H1 (cell line): ENCODE results near the gene LIF. TPM values are rescaled to one million over a fixed set of nuclear protein-coding genes. Genes with fewer than 3 reads are reported as not detected.

ENCODE experiments used
- CTCF ChIA-PET: fragments of 300-600 bp; sonication (Branson Sonifier 250); formaldehyde crosslinking; loops from one replicate; lab custom pipeline; 2021; ENCODE audit not compliant: partially characterized antibody; lab: Charles Lee
- POLR2A ChIA-PET: fragments of 300-600 bp; sonication (Branson Sonifier 250); formaldehyde crosslinking; loops from one replicate; lab custom pipeline; 2021; ENCODE audit warnings: inconsistent platforms; ENCODE audit not compliant: partially characterized antibody; lab: Charles Lee
- DNase-seq, 2 experiments: peaks; one replicate each; pipeline versions ENCODE4 v3.0.0 to v3.0.0-alpha.2; 2010 to 2022; ENCODE audit warnings: low spot score in 2 of 2, low read depth in 1 of 2, mixed read lengths in 1 of 2
- FAIRE-seq: peaks from 2 replicates; lab custom pipeline; 2011; peaks lifted over from hg19 to GRCh38; lab: Jason Lieb, UNC
- H2AFZ ChIP-seq: 2 replicates; pipeline ENCODE4 v1.8.1; 2012; ENCODE audit warnings: low read length, inconsistent platforms
- H2AK5ac ChIP-seq: 2 replicates; pipeline ENCODE4 v1.6.1; 2013; ENCODE audit warnings: low read depth, low read length
- H2BK120ac ChIP-seq: replicated peaks from 2 replicates; pipeline ENCODE3; 2013; ENCODE audit warnings: low read depth, low read length, inconsistent platforms
- H2BK12ac ChIP-seq: 2 replicates; pipeline ENCODE4 v1.6.1; 2013; ENCODE audit warnings: low read depth, low read length
- H2BK15ac ChIP-seq: 2 replicates; pipeline ENCODE4 v1.6.1; 2013; ENCODE audit warnings: low read length
- H2BK20ac ChIP-seq: 2 replicates; pipeline ENCODE4 v1.6.1; 2013; ENCODE audit warnings: low read length
- H2BK5ac ChIP-seq: 2 replicates; pipeline ENCODE4 v1.6.1; 2013; ENCODE audit warnings: low read depth, low read length
- H3K14ac ChIP-seq: 2 replicates; pipeline ENCODE4 v1.6.1; 2013; ENCODE audit warnings: inconsistent platforms; ENCODE audit not compliant: insufficient read length
- H3K18ac ChIP-seq: 2 replicates; pipeline ENCODE4 v1.6.1; 2013; ENCODE audit warnings: low read length; ENCODE audit errors: extremely low read depth
- H3K23ac ChIP-seq: 2 replicates; pipeline ENCODE4 v1.6.1; 2013; ENCODE audit warnings: inconsistent platforms; ENCODE audit not compliant: insufficient read length
- H3K23me2 ChIP-seq: 2 replicates; pipeline ENCODE4 v1.6.1; 2013; ENCODE audit warnings: low read depth, low read length
- H3K27ac ChIP-seq: 2 replicates; pipeline ENCODE4 v1.6.1; 2011; ENCODE audit warnings: low read depth, low read length, inconsistent platforms
- H3K27me3 ChIP-seq, 4 experiments: replicated peaks in 1 of 4; 1 replicate in 1 of 4; 2 replicates in 3 of 4; pipeline versions ENCODE4 v1.6.1 to v1.8.1; 2011 to 2013; ENCODE audit warnings: low read length in 3 of 4, mild to moderate bottlenecking in 3 of 4, inconsistent platforms in 2 of 4, mixed read lengths in 2 of 4, moderate library complexity in 1 of 4; ENCODE audit not compliant: control insufficient read depth in 3 of 4, insufficient read depth in 3 of 4; ENCODE audit errors: extremely low read depth in 1 of 4
- H3K36me3 ChIP-seq, 4 experiments: 2 replicates each; pipeline versions ENCODE4 v1.6.1 to v1.8.1; 2011 to 2013; ENCODE audit warnings: mild to moderate bottlenecking in 4 of 4, low read length in 3 of 4, moderate library complexity in 2 of 4, control low read depth in 1 of 4, inconsistent platforms in 1 of 4; ENCODE audit not compliant: insufficient read depth in 4 of 4, control insufficient read depth in 2 of 4
- H3K4ac ChIP-seq: replicated peaks from 2 replicates; pipeline ENCODE3; 2013; ENCODE audit warnings: low read length, low read depth, mixed read lengths, inconsistent platforms; ENCODE audit not compliant: insufficient read length
- H3K4me1 ChIP-seq, 4 experiments: replicated peaks in 1 of 4; 1 replicate in 1 of 4; 2 replicates in 3 of 4; pipeline versions ENCODE4 v1.6.1 to v1.8.1; 2011 to 2013; ENCODE audit warnings: low read length in 3 of 4, inconsistent platforms in 2 of 4, mixed read lengths in 1 of 4; ENCODE audit not compliant: insufficient read depth in 4 of 4, control insufficient read depth in 3 of 4
- H3K4me2 ChIP-seq, 2 experiments: 2 replicates each; pipeline versions ENCODE4 v1.6.1 to v1.8.1; 2011 to 2013; ENCODE audit warnings: low read depth in 2 of 2, low read length in 2 of 2, control low read depth in 1 of 2, inconsistent platforms in 1 of 2, mild to moderate bottlenecking in 1 of 2; ENCODE audit not compliant: insufficient read depth in 1 of 2
- H3K4me3 ChIP-seq, 4 experiments: fragments of 200-600, 300-600 bp in 1 of 4; sonication (generic), shearing (Covaris generic), sonication (Bioruptor Twin) in 1 of 4; 2 replicates each; pipeline versions ENCODE4 v1.5.1 to v1.8.1; 2011 to 2016; ENCODE audit warnings: low read length in 4 of 4, low read depth in 3 of 4, control low read depth in 2 of 4, inconsistent platforms in 2 of 4, mild to moderate bottlenecking in 2 of 4, mixed read lengths in 1 of 4, moderate library complexity in 1 of 4; ENCODE audit not compliant: insufficient read depth in 2 of 4; ENCODE audit errors: extremely low read depth in 1 of 4
- H3K56ac ChIP-seq: replicated peaks from 2 replicates; pipeline ENCODE3; 2013; ENCODE audit warnings: low read depth, mild to moderate bottlenecking, mixed read lengths, low read length, inconsistent platforms; ENCODE audit not compliant: insufficient read length
- H3K79me1 ChIP-seq: 2 replicates; pipeline ENCODE4 v1.6.1; 2013; ENCODE audit warnings: low read depth, low read length, control low read depth
- H3K79me2 ChIP-seq, 2 experiments: 2 replicates each; pipeline versions ENCODE4 v1.6.1 to v1.8.1; 2012 to 2013; ENCODE audit warnings: low read length in 2 of 2, mild to moderate bottlenecking in 2 of 2, inconsistent platforms in 1 of 2; ENCODE audit not compliant: insufficient read depth in 2 of 2, control insufficient read depth in 1 of 2
- H3K9ac ChIP-seq, 4 experiments: replicated peaks in 1 of 4; 1 replicate in 1 of 4; 2 replicates in 3 of 4; pipeline versions ENCODE4 v1.6.1 to v1.8.1; 2011 to 2013; ENCODE audit warnings: low read depth in 3 of 4, low read length in 3 of 4, control low read depth in 2 of 4, mild to moderate bottlenecking in 2 of 4, moderate library complexity in 2 of 4, inconsistent platforms in 1 of 4; ENCODE audit errors: extremely low read depth in 1 of 4
- H3K9me3 ChIP-seq, 2 experiments: 2 replicates each; pipeline versions ENCODE4 v1.6.1 to v1.8.1; 2012 to 2013; ENCODE audit warnings: mild to moderate bottlenecking in 2 of 2, moderate library complexity in 2 of 2, control low read depth in 1 of 2, inconsistent platforms in 1 of 2, low read depth in 1 of 2, low read length in 1 of 2, mixed read lengths in 1 of 2; ENCODE audit not compliant: insufficient read depth in 2 of 2
- H4K20me1 ChIP-seq, 2 experiments: replicated peaks in 1 of 2; 2 replicates each; pipeline versions ENCODE3 to v1.8.1; 2011 to 2013; ENCODE audit warnings: inconsistent platforms in 2 of 2, low read length in 2 of 2, mild to moderate bottlenecking in 1 of 2; ENCODE audit not compliant: insufficient read depth in 2 of 2, control insufficient read depth in 1 of 2
- H4K5ac ChIP-seq: 2 replicates; pipeline ENCODE4 v1.6.1; 2013; ENCODE audit warnings: low read length, low read depth, mixed read lengths, inconsistent platforms; ENCODE audit not compliant: insufficient read length
- H4K8ac ChIP-seq: 2 replicates; pipeline ENCODE4 v1.8.0; 2013; ENCODE audit warnings: mild to moderate bottlenecking, moderate library complexity, low read length, inconsistent platforms; ENCODE audit not compliant: insufficient read depth; ENCODE audit errors: extremely low read depth
- H4K91ac ChIP-seq: replicated peaks from 2 replicates; pipeline ENCODE3; 2013; ENCODE audit warnings: low read length, mixed read lengths, inconsistent platforms; ENCODE audit not compliant: insufficient read length
- EGR1 ChIP-seq: IDR thresholded peaks from 2 replicates; pipeline ENCODE4 v1.6.1; 2011; ENCODE audit warnings: low read depth, low read length, borderline replicate concordance
- GABPA ChIP-seq: IDR thresholded peaks from 2 replicates; pipeline ENCODE4 v1.6.1; 2011; ENCODE audit warnings: mild to moderate bottlenecking, low read length, moderate library complexity, borderline replicate concordance; ENCODE audit not compliant: insufficient read depth
- whole genome bisulfite sequencing, 2 experiments: shearing (Covaris generic) in 1 of 2; methylation state at CpG; one replicate each; pipeline versions ENCODE4 v1.1.6 to v1.1.7; 2013 to 2015; ENCODE audit warnings: low lambda C conversion rate in 2 of 2, mixed read lengths in 2 of 2, inconsistent platforms in 1 of 2, low coverage in 1 of 2, missing lambda C conversion rate in 1 of 2; ENCODE audit not compliant: insufficient replicate concordance in 2 of 2, insufficient coverage in 1 of 2, insufficient read length in 1 of 2; ENCODE audit errors: extremely low coverage in 1 of 2, missing lambda C conversion rate in 1 of 2; 5-methylcytosine and 5-hydroxymethylcytosine counted together
- polyA plus RNA-seq, 7 experiments: library from polyadenylated mRNA; depleted of rRNA in 3 of 7; stranded (reverse) in 5 of 7; unstranded in 2 of 7; fragments of >200 nt in 5 of 7; fragments of 200-250 nt in 2 of 7; gene quantifications; 1 replicate in 5 of 7; 2 replicates in 1 of 7; 4 replicates in 1 of 7; pipeline versions ENCODE4 v1.2.1 to v1.2.3, GENCODE V29; 2011 to 2013; ENCODE audit warnings: missing spikeins in 2 of 7, mixed read lengths in 2 of 7
- total RNA-seq: library from RNA; stranded (reverse); fragmentation: NEBNext Ultra II Directional; extraction: Animal tissue kit (Norgen Biotek cat#: 25700); gene quantifications from 2 replicates; pipeline ENCODE4 v1.2.1, GENCODE V29; 2021

The LIF gene
- total and polyA plus RNA-seq, 2 of the 8 experiments (the other 6 are each of a cell fraction or from before 2014, with no cell fraction given) = 3.3 to 3.5 TPM

DNA sequence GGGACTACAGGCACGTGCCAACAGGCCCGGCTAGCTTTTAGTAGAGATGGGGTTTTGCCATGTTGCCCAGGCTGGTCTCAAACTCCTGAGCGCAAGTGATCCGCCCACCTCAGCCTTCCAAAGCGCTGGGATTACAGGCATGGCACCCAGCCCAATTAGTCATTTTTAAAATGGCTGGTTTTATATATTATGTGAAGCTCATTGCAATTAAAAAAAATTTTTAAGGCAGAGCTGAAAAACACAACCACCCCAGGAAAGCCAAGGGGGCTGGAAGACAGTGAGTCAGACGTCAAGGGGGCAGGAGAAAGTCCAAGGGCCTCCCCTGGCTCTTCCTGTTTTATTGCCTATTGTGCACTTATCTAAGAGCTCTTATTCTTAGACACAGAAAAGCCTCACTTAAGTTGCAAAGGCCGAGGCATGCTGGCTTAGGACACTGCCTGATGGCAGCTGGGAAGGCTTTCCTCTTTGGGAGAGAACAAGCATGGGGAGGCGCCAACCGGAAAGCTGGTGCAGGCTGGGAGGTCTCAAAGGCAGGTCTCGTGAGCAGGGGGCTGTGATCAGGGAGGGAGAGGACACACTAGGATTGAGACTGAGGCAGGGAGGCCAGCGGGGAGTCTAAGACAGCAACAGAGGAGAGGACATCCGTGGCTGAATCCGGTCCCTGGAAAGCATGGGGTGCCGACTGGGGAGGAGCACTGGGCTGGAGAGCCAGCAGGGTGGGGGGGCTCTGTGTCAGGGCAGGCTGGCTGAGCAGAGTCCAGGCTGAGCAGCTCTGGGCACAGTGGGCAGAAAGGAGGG is 31.2 kb upstream of the LIF start:
- peak overlapping the region; percentile 79 for H4K91ac ChIP-seq
- no peak overlapping the region for H3K4me3 ChIP-seq
- H3K9ac ChIP-seq = no peak overlapping the region
- FAIRE-seq = no peak
- no peak overlapping the region for H4K8ac ChIP-seq
- H3K23ac ChIP-seq = no peak overlapping the region
- H3K79me2 ChIP-seq = no peaks in the 10 kb centered on the region
- no peaks in the 10 kb centered on the region for H4K20me1 ChIP-seq
- no peaks in the 10 kb centered on the region for H3K36me3 ChIP-seq
- no peak for DNase-seq
- CTCF ChIA-PET = interaction anchor here (0.9 to 5.3 kb wide), 7 partner anchors 10 to 91 kb away, joined by 3 to 35 read pairs (median 6); partner anchors contain the start of genes CASTOR1 and TBC1D10A
- H3K4me1 ChIP-seq = peaks cover 0 to 10% (median 3%) of the 10 kb centered on the region in 4 experiments; a peak in 3 of 7 replicates
- H3K4ac ChIP-seq = no peak overlapping the region
- H3K79me1 ChIP-seq = no peaks in the 10 kb centered on the region
- no peak overlapping the region for H2AK5ac ChIP-seq
- no peaks in the 10 kb centered on the region; the same call in 1 of the 2 replicates for H3K23me2 ChIP-seq
- no peak overlapping the region for H3K27ac ChIP-seq
- peak overlapping the region; percentile 62; the same call in 1 of the 2 replicates for H3K18ac ChIP-seq
- H2BK15ac ChIP-seq = no peak overlapping the region; the same call in 1 of the 2 replicates
- H3K27me3 ChIP-seq = no peaks in the 10 kb centered on the region; a peak in 1 of 7 replicates
- peak overlapping the region; percentile 80; the same call in 1 of the 2 replicates for H2BK5ac ChIP-seq
- 86% methylated on average over 14 of the region's 14 CpGs; no CpG with 5 or more reads in 1 of the 2 experiments for WGBS, 2 experiments
- H4K5ac ChIP-seq = no peak overlapping the region
- no peak overlapping the region for H2AFZ ChIP-seq
- H2BK20ac ChIP-seq = no peak overlapping the region; the same call in 1 of the 2 replicates
- no peak overlapping the region for H3K14ac ChIP-seq
- H3K9me3 ChIP-seq = no peaks in the 10 kb centered on the region
- peak overlapping the region; percentile 29; the same call in 1 of the 2 replicates for H2BK12ac ChIP-seq
- POLR2A ChIA-PET = interaction anchor here (1.1 to 1.2 kb wide), 4 partner anchors 11 to 119 kb away, joined by 3 to 4 read pairs (median 3); partner anchors contain the start of genes CASTOR1 and SEC14L2
- TF ChIP-seq EGR1 = no peak
- no peak for TF ChIP-seq GABPA
- H3K56ac ChIP-seq = no peak overlapping the region
- peak overlapping the region; percentile 13 to 37; a peak in 1 of 4 replicates for H3K4me2 ChIP-seq
- no peak overlapping the region for H2BK120ac ChIP-seq
